Measurements from ENCODE around the gene PCDHGB4. TPM values are rescaled to one million over a fixed set of nuclear protein-coding genes. Genes with fewer than 3 reads are reported as not detected.
A peak's percentile ranks its signal among the peaks of the same experiment; 100 is the strongest.

Gene PCDHGB4
- total and polyA plus RNA-seq, 9 of the 15 experiments (the other 6 are each of a cell fraction or from before 2014, with no cell fraction given) = 0.01 to 0.14 (median 0.03) TPM; not detected in 5

DNA sequence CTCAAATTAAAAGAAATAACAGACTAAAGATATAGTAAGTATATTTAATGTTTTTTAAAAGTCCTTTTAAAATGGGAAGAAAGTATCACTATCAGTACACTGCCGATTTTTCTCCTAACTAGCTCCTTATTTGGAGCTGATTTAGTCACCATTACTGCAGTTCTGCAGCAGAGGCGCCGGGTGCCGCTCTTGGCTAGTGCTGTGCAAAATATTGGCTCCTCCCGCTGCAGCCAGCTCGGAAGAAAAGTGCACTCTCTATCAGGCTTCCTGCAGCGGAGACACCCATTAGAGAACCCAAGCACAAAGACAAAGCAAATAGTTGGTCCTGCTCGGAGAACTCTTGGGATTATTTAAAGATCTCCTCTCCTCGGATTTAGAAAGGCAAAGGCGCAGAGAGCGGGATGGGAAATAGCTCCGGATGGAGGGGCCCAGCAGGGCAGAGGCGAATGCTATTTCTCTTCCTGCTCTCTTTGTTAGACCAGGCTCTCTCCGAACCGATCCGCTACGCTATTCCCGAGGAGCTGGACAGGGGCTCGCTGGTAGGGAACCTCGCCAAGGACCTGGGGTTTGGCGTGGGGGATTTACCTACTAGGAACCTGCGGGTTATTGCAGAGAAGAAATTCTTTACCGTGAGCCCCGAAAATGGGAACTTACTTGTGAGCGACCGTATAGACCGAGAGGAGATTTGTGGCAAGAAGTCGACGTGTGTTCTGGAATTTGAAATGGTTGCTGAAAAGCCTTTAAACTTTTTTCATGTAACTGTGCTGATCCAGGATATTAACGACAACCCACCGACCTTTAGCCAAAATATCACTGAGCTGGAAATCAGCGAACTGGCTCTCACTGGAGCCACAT lies 17.3 kb upstream of the PCDHGB4 start, which contains the start of gene PCDHGB3 (continued):
- TF ChIP-seq, protein P1, sequence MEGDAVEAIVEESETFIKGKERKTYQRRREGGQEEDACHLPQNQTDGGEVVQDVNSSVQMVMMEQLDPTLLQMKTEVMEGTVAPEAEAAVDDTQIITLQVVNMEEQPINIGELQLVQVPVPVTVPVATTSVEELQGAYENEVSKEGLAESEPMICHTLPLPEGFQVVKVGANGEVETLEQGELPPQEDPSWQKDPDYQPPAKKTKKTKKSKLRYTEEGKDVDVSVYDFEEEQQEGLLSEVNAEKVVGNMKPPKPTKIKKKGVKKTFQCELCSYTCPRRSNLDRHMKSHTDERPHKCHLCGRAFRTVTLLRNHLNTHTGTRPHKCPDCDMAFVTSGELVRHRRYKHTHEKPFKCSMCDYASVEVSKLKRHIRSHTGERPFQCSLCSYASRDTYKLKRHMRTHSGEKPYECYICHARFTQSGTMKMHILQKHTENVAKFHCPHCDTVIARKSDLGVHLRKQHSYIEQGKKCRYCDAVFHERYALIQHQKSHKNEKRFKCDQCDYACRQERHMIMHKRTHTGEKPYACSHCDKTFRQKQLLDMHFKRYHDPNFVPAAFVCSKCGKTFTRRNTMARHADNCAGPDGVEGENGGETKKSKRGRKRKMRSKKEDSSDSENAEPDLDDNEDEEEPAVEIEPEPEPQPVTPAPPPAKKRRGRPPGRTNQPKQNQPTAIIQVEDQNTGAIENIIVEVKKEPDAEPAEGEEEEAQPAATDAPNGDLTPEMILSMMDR (IDR thresholded peaks at IDR 0.05 in 2 of 3, conservative IDR thresholded peaks at IDR 0.05 in 1 of 3; ENCODE audit: insufficient read depth in 2 of 3, low read depth in 1 of 3, low read length in 3 of 3) = peak; percentile 64 to 70 (median 67)
- TF ChIP-seq SNRNP70 (optimal IDR thresholded peaks at IDR 0.05; ENCODE audit: low read depth, low read length) = no peak
- peak in 1 of 2 experiments; percentile 72; a peak in 1 of 4 replicates for TF ChIP-seq SRF (CRISPR knock-in tag; IDR thresholded peaks at IDR 0.05)
- no peak for TF ChIP-seq EGR1 (conservative IDR thresholded peaks at IDR 0.05)
- TF ChIP-seq U2AF1 (optimal IDR thresholded peaks at IDR 0.05; ENCODE audit: low read depth, low read length) = no peak
- TF ChIP-seq ETV6 (IDR thresholded peaks at IDR 0.05; ENCODE audit: borderline replicate concordance in 1 of 2, low read depth in 2 of 2, low read length in 1 of 2) = no peak
- no peak for TF ChIP-seq ETV6 (CRISPR knock-in tag; IDR thresholded peaks at IDR 0.05; ENCODE audit: borderline replicate concordance)
- TF ChIP-seq SAFB2 (IDR thresholded peaks at IDR 0.05; ENCODE audit: borderline replicate concordance, low read depth, low read length, severe bottlenecking) = no peak
- no peak for TF ChIP-seq HOXB6 (CRISPR knock-in tag; IDR thresholded peaks at IDR 0.05; ENCODE audit: borderline replicate concordance)
- no peak for TF ChIP-seq NCOR1 (IDR thresholded peaks at IDR 0.05)
- TF ChIP-seq KAT7 (CRISPR knock-in tag; IDR thresholded peaks at IDR 0.05; ENCODE audit: borderline replicate concordance) = no peak
- TF ChIP-seq SOX6 (IDR thresholded peaks at IDR 0.05) = no peak
- no peak for TF ChIP-seq FIP1L1 (IDR thresholded peaks at IDR 0.05; ENCODE audit: low read depth, low read length, poor library complexity, severe bottlenecking)
- no peak for TF ChIP-seq DMBX1 (CRISPR knock-in tag; IDR thresholded peaks at IDR 0.05; ENCODE audit: borderline replicate concordance)
- TF ChIP-seq ZNF583 (CRISPR knock-in tag; IDR thresholded peaks at IDR 0.05) = no peak
- TF ChIP-seq, protein P2, sequence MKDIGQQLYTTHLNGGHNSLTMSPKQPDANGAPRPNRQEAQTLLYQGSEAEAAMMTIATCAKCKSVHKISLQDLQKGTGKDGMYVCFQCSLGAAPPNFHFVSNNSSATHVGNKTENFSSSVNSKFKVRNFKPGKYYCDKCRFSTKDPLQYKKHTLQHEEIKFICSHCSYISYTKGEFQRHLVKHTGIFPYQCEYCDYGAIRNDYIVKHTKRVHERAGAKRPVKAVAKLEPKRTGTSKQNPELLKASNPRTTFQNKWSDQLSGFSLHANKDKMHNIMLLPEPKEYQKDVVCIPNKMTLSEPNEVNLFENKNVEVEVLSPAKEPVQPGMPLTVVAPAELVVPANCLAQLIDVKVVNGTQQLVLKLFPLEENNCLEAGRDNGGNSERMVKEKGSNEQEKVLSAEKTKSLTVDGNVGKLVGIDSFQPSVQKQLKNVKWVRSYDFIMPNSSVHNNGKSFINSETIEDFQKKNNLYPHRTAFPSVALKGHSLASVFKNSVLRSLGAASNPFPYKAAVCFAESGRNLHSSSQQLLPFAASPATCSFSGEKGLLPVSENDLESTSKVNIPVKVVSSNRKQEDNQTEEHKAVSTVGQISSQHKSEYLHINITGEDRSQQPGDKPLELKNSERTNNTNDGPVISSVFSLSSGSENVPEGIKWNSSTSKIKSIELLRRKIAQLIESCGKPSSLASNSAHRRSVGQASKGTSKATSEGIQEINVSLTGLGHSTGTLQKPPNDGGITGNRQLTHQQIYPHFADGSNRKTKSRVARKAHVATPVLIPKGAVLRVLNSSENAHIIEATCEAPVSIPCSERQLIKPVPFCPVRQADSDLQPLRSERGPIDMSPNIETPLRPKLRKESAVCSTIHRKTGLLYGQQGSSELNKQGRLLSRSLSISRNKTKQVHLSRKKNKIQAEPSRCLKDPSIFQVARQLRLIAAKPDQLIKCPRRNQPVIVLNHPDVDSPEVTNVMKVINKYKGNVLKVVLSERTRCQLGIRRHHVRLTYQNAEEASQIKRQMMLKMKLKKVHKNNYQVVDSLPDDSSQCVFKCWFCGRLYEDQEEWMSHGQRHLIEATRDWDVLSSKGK (CRISPR knock-in tag; IDR thresholded peaks at IDR 0.05) = no peak
- no peak for TF ChIP-seq ZNF175 (CRISPR knock-in tag; IDR thresholded peaks at IDR 0.05; ENCODE audit: low read depth)
- no peak for TF ChIP-seq YY1 (IDR thresholded peaks at IDR 0.05; ENCODE audit: borderline replicate concordance in 1 of 3, control insufficient read depth in 1 of 3, extremely low read depth in 1 of 3, insufficient read depth in 3 of 3, insufficient read length in 1 of 3, insufficient replicate concordance in 2 of 3, low read depth in 1 of 3, low read length in 2 of 3)
- TF ChIP-seq, protein P3, sequence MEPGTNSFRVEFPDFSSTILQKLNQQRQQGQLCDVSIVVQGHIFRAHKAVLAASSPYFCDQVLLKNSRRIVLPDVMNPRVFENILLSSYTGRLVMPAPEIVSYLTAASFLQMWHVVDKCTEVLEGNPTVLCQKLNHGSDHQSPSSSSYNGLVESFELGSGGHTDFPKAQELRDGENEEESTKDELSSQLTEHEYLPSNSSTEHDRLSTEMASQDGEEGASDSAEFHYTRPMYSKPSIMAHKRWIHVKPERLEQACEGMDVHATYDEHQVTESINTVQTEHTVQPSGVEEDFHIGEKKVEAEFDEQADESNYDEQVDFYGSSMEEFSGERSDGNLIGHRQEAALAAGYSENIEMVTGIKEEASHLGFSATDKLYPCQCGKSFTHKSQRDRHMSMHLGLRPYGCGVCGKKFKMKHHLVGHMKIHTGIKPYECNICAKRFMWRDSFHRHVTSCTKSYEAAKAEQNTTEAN (CRISPR knock-in tag; IDR thresholded peaks at IDR 0.05) = no peak
- TF ChIP-seq KDM2B (CRISPR knock-in tag; IDR thresholded peaks at IDR 0.05) = no peak
